ENCODE data around the gene IFIH1.

IFIH1 gene

DNA sequence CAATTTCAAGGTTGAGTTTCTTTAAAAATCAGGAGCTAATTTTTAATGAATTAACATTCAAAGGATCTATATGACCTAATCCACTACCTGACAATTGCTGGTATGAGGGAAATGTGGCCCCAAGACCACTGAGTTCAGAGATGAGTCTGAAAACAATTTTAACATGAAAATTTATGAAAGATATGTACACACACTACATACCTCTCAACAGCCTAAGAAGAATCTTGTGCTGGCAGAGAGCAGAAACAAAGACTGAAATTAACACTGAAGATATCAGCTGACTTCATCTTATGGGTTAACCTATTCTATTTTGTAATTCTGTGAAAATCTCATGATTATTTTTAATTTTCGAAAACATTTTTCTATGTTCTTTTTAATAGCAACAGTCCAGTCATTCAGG, 76.9 kb downstream of the IFIH1 start:
- no peak overlapping the region for H3K4me3 ChIP-seq (ENCODE audit: low read depth, low read length)
- TF ChIP-seq, protein P1, sequence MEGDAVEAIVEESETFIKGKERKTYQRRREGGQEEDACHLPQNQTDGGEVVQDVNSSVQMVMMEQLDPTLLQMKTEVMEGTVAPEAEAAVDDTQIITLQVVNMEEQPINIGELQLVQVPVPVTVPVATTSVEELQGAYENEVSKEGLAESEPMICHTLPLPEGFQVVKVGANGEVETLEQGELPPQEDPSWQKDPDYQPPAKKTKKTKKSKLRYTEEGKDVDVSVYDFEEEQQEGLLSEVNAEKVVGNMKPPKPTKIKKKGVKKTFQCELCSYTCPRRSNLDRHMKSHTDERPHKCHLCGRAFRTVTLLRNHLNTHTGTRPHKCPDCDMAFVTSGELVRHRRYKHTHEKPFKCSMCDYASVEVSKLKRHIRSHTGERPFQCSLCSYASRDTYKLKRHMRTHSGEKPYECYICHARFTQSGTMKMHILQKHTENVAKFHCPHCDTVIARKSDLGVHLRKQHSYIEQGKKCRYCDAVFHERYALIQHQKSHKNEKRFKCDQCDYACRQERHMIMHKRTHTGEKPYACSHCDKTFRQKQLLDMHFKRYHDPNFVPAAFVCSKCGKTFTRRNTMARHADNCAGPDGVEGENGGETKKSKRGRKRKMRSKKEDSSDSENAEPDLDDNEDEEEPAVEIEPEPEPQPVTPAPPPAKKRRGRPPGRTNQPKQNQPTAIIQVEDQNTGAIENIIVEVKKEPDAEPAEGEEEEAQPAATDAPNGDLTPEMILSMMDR (IDR thresholded peaks at IDR 0.05; ENCODE audit: borderline replicate concordance, insufficient read depth, low read depth, low read length) = no peak

DNA sequence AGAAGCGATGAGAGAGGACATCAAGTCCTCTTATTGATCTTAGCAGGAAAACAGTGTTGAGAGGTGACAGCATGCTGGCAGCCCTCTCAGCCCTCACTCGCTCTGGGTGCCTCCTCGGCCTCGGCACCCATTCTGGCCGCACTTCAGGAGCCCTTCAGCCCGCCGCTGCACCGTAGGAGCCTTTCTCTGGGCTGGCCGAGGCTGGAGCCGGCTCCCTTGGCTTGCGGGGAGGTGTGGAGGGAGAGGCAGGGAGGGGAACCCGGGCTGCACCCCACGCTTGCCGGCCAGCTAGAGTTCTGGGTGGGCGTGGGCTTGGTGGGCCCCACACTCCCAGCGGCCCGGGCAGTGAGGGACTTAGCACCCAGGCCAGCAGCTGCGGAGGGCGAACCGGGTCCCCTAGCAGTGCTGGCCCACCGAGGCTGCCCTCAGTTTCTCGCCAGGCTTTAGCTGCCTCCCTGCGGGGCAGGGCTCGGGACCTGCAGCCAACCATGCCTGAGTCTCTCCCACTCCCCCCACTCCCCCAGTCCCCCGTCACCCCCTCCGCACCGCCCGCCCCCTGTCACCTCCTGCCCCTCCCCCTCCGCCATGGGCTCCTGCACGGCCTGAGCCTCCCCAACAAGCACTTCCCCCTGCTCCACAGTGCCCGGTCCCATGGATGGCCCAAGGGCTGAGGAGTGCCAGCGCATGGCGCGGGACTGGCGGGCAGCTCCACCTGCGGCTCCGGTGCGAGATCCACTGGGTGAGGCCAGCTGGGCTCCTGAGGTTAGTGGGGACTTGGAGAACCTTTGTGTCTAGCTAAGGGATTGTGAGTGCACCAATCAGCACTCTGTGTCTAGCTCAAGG, 83.6 kb downstream of the IFIH1 start:
- H3K4me3 ChIP-seq (ENCODE audit: low read depth, low read length) = no peak overlapping the region
- TF ChIP-seq, protein P1 (IDR thresholded peaks at IDR 0.05; ENCODE audit: borderline replicate concordance, insufficient read depth, low read depth, low read length) = no peak

DNA sequence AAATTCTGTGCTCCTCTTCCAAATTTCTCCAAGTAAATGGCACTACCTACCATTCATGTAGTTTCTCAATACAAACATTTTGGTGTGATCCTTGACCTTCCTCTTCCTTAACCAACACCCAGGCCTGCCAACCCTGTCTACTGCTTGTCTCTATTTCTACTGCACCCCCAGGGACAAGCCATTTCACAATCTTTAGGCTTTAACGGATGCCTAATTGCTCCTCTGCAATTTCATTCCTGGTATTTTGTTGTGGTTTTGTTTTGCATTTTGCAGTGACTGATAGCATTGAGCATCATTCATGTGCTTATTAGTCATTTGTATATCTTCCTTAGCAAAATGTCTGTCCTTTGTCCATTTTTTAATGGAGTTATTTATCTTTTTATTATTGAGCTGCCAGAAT, 85.3 kb downstream of the IFIH1 start:
- TF ChIP-seq, protein P1 (IDR thresholded peaks at IDR 0.05; ENCODE audit: borderline replicate concordance, insufficient read depth, low read depth, low read length) = no peak
- no peak overlapping the region for H3K4me3 ChIP-seq (ENCODE audit: low read depth, low read length)

DNA sequence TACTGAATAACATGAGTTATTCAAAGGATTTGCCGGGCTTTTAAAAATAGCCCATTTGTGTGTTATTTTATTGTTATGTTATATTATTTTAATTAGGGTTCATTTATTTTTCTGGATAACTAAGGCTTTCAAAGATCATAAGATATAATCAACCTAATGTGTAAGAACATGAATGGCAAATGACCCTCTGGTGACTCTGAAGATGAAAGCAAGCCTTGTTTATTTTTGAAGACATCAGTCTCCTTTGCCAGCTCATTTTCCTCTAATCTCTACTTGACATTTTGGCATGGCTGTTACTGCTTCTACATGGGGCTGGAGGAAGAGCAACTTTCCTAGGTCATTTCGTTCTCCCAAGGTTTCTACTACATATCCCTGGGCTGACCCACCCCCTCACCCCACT, 85.8 kb downstream of the IFIH1 start:
- TF ChIP-seq, protein P1 (IDR thresholded peaks at IDR 0.05; ENCODE audit: borderline replicate concordance, insufficient read depth, low read depth, low read length) = no peak
- H3K4me3 ChIP-seq (ENCODE audit: low read depth, low read length) = no peak overlapping the region

DNA sequence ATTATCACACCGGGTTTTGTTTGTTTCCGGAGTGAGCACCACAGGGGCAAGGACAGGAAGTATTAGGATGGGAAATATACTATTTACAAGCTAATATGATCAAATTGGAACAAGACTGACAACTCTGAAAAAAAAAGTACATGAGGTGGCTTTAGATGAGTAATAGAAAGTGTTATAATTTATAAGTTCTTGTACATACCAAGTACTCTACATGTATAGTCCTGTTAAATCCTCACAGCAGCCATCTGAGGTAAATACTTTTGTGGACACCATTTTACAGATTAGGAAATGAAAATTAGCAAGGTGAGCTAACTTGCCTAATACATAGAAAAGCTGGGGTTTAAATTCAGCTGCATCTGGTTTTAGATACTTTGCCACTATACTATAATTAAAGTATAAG, 86.5 kb downstream of the IFIH1 start:
- TF ChIP-seq, protein P1 (IDR thresholded peaks at IDR 0.05; ENCODE audit: borderline replicate concordance, insufficient read depth, low read depth, low read length) = no peak
- no peak overlapping the region for H3K4me3 ChIP-seq (ENCODE audit: low read depth, low read length)

DNA sequence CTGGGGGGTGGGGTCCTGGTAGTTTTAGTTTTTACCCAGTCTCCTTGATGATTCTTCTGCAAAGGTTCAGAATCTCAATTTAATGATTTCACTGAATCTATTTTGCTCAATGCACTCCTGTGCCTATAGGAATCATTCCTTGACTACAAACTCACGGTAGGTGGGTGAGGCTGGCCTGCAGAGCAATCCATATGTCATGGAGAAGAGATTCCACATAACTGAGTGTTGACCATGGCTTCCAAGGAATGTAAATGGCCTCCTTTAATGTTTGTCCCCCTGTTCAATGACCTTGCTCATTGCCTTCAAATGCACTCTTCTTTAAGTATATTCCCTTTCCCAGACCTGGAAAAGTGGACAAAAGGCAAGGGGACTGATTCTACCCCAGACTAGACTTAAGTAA, 87.7 kb downstream of the IFIH1 start:
- TF ChIP-seq, protein P1 (IDR thresholded peaks at IDR 0.05; ENCODE audit: borderline replicate concordance, insufficient read depth, low read depth, low read length) = no peak
- no peak overlapping the region for H3K4me3 ChIP-seq (ENCODE audit: low read depth, low read length)

DNA sequence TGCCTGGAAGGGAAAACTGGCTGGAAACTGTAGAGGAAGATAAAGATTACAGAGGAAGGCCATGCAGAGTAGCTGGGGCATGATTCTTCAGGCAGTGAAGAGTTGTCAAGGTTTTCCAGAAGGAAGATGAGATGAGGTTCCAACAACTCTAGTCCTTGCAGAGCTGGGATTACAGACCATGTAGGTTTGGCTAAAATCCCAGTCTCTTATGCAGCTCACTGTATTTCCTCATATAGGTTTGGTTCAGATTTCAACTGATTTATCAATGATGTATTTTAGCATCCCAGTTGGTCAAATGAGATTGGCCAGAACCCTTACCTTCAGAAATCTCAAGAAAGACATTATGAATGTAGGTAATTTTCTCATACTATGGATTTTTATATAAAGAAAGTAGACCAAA, 91.6 kb downstream of the IFIH1 start:
- TF ChIP-seq, protein P1 (IDR thresholded peaks at IDR 0.05; ENCODE audit: borderline replicate concordance, insufficient read depth, low read depth, low read length) = no peak
- H3K4me3 ChIP-seq (ENCODE audit: low read depth, low read length) = no peak overlapping the region
